ENCODE data around the gene BCAS1. TPM values are rescaled to one million over a fixed set of nuclear protein-coding genes. Genes with fewer than 3 reads are reported as not detected.

BCAS1 gene
- total and polyA plus RNA-seq, 10 of the 15 experiments (the other 5 are each of a cell fraction or from before 2014, with no cell fraction given): 0.21 to 1.4 (median 0.55) TPM

DNA sequence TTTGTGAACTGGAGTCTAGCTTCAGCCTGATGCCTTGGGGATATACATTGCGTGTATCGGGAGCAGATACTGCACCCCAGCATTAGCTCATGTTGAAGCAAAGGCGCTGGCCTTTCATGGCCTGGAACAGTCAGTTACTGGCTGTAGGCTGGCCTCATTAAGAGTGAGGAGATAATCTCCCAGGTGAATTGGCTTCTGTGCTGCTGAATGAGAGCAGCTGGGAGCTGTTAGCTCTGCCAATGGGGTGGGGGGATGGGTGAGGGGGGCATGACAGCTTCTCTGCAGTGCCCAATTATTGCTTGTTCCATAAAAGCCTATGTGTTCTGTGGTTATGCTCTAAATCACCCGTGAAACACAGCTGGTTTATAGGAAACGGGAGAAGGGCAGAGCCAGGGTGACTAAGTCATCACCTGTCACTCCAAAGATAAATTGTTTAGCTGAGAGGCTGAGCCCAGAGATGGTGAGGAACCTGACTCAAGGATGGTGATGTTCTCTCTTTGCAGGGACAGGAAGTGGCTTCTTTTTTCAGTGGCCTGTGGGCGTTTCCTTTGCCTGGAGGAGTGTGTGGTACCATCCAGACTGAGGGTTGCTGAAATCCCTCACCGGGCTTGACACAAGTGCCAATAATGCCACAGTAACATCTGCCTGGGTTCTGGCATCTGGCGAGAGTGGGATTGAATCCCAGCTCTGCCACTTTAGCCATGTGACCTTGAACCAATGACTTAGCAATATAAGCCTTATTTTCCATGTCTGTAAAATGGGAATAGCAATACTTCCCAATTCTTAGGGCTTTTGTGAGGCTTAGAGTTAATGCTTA lies 170.8 kb downstream of the BCAS1 start (continued):
- TF ChIP-seq NR2C2 (IDR thresholded peaks at IDR 0.05; ENCODE audit: borderline replicate concordance, control insufficient read depth, insufficient read length, low read depth) (no peak), PML (IDR thresholded peaks at IDR 0.05; ENCODE audit: low read length) (no peak; the same call in 1 of the 2 replicates), CTCF (IDR thresholded peaks at IDR 0.05 in 2 of 3, conservative IDR thresholded peaks at IDR 0.05 in 1 of 3; ENCODE audit: control insufficient read depth in 2 of 3, extremely low read depth in 1 of 3, insufficient read depth in 1 of 3, low read depth in 3 of 3, low read length in 3 of 3) (no peak), TBL1XR1 (IDR thresholded peaks at IDR 0.05; ENCODE audit: low read depth, low read length) (no peak; the same call in none of the 2 replicates), KDM1A (IDR thresholded peaks at IDR 0.05; ENCODE audit: borderline replicate concordance) (no peak), TARDBP (IDR thresholded peaks at IDR 0.05; ENCODE audit: borderline replicate concordance) (no peak), CHD2 (IDR thresholded peaks at IDR 0.05; ENCODE audit: borderline replicate concordance, low read depth, low read length) (0 out of 2 replicates have a peak, but pooled peaks have one; percentile 48), POLR2A (IDR thresholded peaks at IDR 0.05; ENCODE audit: low read depth, low read length) (no peak), MYC (IDR thresholded peaks at IDR 0.05; ENCODE audit: insufficient read depth, insufficient read length, insufficient replicate concordance, low read length, severe bottlenecking) (no peak), FOXK2 (IDR thresholded peaks at IDR 0.05) (no peak), ZNF592 (IDR thresholded peaks at IDR 0.05) (no peak), MLLT1 (IDR thresholded peaks at IDR 0.05) (peak; percentile 76; the same call in 1 of the 2 replicates), NBN (IDR thresholded peaks at IDR 0.05) (peak; percentile 63; the same call in 1 of the 2 replicates), ZBED1 (IDR thresholded peaks at IDR 0.05; ENCODE audit: borderline replicate concordance) (peak; percentile 33; the same call in 1 of the 2 replicates)
- TF ChIP-seq, protein P1, sequence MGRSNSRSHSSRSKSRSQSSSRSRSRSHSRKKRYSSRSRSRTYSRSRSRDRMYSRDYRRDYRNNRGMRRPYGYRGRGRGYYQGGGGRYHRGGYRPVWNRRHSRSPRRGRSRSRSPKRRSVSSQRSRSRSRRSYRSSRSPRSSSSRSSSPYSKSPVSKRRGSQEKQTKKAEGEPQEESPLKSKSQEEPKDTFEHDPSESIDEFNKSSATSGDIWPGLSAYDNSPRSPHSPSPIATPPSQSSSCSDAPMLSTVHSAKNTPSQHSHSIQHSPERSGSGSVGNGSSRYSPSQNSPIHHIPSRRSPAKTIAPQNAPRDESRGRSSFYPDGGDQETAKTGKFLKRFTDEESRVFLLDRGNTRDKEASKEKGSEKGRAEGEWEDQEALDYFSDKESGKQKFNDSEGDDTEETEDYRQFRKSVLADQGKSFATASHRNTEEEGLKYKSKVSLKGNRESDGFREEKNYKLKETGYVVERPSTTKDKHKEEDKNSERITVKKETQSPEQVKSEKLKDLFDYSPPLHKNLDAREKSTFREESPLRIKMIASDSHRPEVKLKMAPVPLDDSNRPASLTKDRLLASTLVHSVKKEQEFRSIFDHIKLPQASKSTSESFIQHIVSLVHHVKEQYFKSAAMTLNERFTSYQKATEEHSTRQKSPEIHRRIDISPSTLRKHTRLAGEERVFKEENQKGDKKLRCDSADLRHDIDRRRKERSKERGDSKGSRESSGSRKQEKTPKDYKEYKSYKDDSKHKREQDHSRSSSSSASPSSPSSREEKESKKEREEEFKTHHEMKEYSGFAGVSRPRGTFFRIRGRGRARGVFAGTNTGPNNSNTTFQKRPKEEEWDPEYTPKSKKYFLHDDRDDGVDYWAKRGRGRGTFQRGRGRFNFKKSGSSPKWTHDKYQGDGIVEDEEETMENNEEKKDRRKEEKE (IDR thresholded peaks at IDR 0.05): no peak
- TF ChIP-seq, protein P2, sequence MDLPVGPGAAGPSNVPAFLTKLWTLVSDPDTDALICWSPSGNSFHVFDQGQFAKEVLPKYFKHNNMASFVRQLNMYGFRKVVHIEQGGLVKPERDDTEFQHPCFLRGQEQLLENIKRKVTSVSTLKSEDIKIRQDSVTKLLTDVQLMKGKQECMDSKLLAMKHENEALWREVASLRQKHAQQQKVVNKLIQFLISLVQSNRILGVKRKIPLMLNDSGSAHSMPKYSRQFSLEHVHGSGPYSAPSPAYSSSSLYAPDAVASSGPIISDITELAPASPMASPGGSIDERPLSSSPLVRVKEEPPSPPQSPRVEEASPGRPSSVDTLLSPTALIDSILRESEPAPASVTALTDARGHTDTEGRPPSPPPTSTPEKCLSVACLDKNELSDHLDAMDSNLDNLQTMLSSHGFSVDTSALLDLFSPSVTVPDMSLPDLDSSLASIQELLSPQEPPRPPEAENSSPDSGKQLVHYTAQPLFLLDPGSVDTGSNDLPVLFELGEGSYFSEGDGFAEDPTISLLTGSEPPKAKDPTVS (IDR thresholded peaks at IDR 0.05; ENCODE audit: low read depth, low read length): no peak
